NB4 (cell line): ENCODE measurements around the gene PIGM.
A peak's percentile ranks its signal among the peaks of the same experiment; 100 is the strongest.

Source experiments
- DNase-seq: peaks from one replicate; pipeline ENCODE4 v3.0.0; 2010; ENCODE audit warnings: low read depth
- H3K4me3 ChIP-seq: one replicate; pipeline ENCODE4 v1.5.1; 2011; ENCODE audit warnings: mild to moderate bottlenecking, low read depth, low read length, moderate library complexity
- MYC ChIP-seq: IDR thresholded peaks from 2 replicates; pipeline ENCODE4 v1.6.1; 2011; ENCODE audit warnings: low read depth, low read length
- POLR2A ChIP-seq: IDR thresholded peaks from 2 replicates; pipeline ENCODE4 v1.6.1; 2011; ENCODE audit warnings: mild to moderate bottlenecking; ENCODE audit not compliant: insufficient read length; ENCODE audit errors: extremely low read depth
- TF ChIP-seq, protein P1 (sequence below): IDR thresholded peaks from 2 replicates; pipeline ENCODE4 v1.6.1; 2011; ENCODE audit warnings: low read depth, low read length
- TF ChIP-seq, protein P2 (sequence below): IDR thresholded peaks from one replicate; pipeline ENCODE4 v1.5.1; 2012; ENCODE audit warnings: low read depth, low read length

PIGM gene

DNA sequence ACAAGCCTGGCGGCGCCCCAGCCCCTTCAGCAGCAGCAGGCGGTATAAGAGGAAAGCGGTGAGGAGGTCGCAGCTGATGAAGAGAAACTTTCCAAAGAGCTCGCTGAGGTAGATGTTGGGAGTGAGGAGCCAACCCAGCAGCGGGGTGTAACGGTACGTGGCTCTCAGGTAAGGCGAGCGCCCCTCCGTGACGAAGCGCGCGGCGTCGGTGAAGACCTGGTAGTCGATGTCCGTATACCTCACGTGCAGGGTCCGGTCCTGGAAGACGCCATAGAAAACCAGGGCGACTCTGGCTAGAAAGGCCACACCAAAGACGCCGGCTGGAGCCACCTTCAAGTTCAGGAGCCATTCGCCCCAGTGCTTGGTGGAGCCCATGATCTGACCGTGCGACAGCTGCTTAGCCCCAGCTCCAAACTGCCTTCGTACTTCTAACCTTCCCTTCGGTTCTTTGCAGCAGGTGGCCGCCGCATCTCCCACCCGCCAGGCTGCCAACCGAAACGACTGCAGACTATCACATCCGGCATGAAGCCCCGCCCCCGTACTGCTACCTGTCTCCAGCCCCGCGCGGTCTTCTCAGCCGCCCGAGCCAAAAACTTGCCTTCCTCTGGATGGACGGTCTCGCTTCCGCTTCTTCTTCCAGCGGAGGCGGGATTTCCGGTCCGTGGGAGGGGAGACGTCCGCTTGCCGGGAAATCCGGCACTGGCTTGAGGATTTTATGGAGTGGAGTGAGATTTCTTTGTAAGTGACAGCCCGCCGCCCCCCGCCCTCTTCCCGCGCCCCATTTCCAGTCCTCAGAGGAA lies at the start of gene PIGM:
Gene PIGM, minus strand, starts transcription at position 626 of the 800 bp plus-strand sequence. Its CDS starts 251 bp downstream, at position 375.
- H3K4me3 ChIP-seq = peak within 1 kb of the TSS; percentile 79
- TF ChIP-seq MYC = no peak; the same call in 1 of the 2 replicates
- peak; percentile 72 for TF ChIP-seq POLR2A
- TF ChIP-seq, protein P1, sequence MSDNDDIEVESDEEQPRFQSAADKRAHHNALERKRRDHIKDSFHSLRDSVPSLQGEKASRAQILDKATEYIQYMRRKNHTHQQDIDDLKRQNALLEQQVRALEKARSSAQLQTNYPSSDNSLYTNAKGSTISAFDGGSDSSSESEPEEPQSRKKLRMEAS = peak; percentile 31; the same call in 1 of the 2 replicates
- peak; percentile 95 for DNase-seq

DNA sequence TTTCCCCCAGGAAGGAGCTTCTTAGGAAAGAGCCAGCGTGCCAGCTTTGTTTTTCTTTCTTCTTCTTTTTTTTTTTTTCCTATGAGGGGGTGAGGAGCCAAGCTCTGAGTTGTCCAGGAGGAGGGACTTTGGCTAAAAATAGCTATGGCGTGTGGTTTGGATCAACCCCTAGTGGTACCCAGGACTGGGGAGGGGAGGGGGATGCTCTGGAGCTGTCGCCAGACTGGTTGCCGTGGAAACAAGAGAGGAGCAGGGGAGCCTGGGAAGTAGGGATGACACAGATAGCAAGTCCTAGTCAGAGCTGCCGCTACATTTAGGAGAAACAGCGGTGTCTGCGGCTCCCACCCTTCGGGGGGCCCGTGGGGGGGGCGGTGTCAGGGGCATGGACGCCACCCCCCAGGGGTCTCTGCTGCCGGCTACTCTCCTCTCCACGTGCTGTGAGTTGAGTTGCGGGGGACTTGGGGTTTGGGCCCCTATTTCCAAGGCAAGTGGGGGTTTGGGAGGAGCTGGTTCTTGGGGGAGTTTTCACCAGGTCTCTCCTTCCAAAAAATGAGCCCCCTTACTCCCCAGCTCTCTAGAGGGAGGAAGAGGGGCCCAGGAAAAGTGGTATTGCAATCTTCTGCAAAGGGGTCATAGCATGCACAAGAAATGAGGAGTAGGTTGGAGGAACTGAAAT lies 49.6 kb upstream of the PIGM start, which contains the start of gene KCNJ9:
Gene KCNJ9, plus strand, starts transcription at position 278 of the 676 bp plus-strand sequence. CDS start 2,493 bp downstream, outside the sequence.
- no peak within 1 kb of the TSS for H3K4me3 ChIP-seq
- TF ChIP-seq, protein P1 = no peak
- TF ChIP-seq POLR2A = no peak
- TF ChIP-seq, protein P2, sequence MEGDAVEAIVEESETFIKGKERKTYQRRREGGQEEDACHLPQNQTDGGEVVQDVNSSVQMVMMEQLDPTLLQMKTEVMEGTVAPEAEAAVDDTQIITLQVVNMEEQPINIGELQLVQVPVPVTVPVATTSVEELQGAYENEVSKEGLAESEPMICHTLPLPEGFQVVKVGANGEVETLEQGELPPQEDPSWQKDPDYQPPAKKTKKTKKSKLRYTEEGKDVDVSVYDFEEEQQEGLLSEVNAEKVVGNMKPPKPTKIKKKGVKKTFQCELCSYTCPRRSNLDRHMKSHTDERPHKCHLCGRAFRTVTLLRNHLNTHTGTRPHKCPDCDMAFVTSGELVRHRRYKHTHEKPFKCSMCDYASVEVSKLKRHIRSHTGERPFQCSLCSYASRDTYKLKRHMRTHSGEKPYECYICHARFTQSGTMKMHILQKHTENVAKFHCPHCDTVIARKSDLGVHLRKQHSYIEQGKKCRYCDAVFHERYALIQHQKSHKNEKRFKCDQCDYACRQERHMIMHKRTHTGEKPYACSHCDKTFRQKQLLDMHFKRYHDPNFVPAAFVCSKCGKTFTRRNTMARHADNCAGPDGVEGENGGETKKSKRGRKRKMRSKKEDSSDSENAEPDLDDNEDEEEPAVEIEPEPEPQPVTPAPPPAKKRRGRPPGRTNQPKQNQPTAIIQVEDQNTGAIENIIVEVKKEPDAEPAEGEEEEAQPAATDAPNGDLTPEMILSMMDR = no peak
- TF ChIP-seq MYC = no peak
- DNase-seq = no peak

DNA sequence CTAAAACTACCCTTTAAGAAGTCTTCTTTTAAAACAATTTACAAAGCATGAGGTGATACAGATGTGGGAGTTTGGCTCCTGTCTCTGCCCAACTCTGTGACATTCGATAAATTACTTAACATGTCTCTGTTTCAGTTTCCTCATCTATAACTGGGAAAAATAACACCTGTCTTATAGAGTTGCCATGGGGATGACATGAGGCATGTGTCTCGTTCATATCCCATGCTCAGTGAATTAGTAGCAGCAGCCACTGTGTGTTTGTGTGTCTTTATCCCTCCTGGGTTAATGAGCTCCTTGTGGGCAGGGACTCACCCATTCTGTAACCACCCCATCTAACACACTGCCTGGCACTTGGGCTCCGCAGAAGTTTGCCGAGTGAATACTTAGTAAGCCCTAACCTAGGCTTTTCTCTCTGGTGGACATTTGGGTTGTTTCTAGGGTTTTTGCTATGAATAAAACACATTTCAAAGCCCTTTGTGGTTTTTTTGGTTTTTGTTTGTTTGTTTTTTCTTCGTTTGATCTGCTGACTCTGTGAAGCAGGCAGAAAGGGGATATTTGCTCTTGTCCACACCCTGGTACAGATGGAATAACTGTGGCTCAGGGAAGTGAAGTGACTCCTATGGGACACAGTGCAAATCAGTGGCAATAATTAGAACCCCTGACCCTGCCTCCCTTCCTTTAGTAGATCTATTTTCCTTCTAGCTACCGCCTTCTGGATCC lies 48.8 kb upstream of the PIGM start:
- DNase-seq = no peak
- H3K4me3 ChIP-seq = no peak overlapping the region

DNA sequence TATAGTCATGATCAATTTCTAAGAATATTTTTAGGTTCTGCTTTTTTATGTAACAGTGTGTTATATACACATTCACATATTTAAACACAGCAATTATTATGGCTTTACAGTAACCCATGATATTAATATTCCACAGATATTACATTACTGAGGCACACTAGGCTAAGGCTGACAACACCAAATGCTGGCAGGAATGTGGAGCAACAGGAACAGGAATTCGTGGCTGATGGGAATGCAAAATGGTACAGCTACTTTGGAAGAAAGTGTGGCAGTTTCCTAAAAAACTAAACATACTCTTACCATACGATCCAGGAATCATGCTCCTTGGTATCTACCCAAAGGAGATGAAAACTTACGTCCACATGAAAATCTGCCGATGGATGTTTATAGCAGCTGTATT lies 47.7 kb upstream of the PIGM start:
- TF ChIP-seq, protein P2 = no peak
- no peak for TF ChIP-seq POLR2A
- TF ChIP-seq, protein P1 = no peak
- TF ChIP-seq MYC = no peak
- no peak overlapping the region for H3K4me3 ChIP-seq
- DNase-seq = no peak

More for the DNA sequence above, 48.8 kb upstream of the PIGM start:
- TF ChIP-seq, protein P2 = no peak
- TF ChIP-seq MYC (no peak), POLR2A (no peak)
- TF ChIP-seq, protein P1 = no peak

DNA sequence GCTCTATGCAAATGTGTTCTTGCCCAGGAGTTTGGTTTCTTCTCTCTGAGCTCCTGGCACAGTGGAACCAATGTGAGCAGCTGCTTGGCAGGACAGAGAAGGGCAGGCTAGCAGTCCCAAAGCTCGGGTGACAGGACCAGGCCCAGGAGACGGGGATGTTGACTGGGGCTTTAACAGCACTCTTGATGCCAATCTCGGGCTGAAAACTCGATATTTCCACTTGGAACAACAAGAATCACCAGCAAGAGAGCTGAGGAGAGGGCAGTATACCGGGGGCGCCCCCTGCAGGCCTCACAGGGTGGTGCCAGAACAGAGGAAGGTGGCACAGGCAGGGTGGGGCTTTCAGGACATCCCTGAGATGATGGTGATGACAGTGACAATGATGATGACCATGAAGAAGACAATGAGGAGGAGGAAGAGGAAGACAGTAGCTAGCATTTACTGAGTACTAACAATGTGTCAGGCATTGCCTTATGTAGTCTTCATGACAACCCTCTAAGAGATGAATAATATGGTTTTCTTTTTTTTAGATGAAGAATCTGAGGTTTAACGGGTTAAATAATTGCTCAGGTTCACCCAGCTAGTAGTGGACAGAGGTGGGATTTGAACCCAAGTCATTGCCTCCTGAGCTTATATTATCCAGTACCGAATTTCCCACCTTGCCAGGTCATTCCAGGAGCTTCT lies 46.9 kb upstream of the PIGM start:
- DNase-seq = peak; percentile 63
- H3K4me3 ChIP-seq = no peak overlapping the region
- TF ChIP-seq, protein P1 = no peak; the same call in 1 of the 2 replicates
- TF ChIP-seq, protein P2 = peak; percentile 74
